ENCODE data around the gene NSF. TPM values are rescaled to one million over a fixed set of nuclear protein-coding genes. Genes with fewer than 3 reads are reported as not detected.
"Not testable (repeated sequence)": the region's sequence is repeated elsewhere in the genome, so short reads cannot be mapped to it uniquely, and the experiment has no call there.

Gene NSF
- polyA plus RNA-seq, 6 donors from 2014 or later, result 14.9 to 29.8 (median 18.9) TPM

DNA sequence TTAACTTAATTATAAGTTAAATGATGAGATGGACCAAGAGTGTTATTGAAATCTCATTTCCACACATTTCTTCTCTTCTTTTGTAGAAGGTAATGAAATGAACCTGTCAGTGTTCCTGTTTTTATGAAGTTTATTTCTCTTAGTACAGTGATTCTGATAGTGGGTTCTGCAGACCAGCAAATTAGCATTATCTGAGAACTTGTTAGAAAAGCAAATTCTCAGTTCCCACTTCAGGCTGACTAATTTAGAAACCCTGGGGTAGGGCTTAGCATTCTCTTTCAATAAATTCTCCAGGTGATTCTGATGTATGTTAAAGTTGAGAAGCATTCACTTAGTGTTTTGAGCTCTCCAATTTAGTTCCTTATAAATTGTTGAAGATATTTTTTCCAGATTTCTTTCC lies 12.7 kb downstream of the NSF start:
- not testable (repeated sequence) for H3K4me1 Mint-ChIP-seq, H3K36me3 Mint-ChIP-seq, H3K9me3 Mint-ChIP-seq, H3K27ac Mint-ChIP-seq, H3K4me3 Mint-ChIP-seq, H3K27me3 Mint-ChIP-seq
- DNase-seq, result peak; percentile 34
- ATAC-seq (ENCODE audit: low read depth in 2 of 2), result peak; percentile 85 to 86

DNA sequence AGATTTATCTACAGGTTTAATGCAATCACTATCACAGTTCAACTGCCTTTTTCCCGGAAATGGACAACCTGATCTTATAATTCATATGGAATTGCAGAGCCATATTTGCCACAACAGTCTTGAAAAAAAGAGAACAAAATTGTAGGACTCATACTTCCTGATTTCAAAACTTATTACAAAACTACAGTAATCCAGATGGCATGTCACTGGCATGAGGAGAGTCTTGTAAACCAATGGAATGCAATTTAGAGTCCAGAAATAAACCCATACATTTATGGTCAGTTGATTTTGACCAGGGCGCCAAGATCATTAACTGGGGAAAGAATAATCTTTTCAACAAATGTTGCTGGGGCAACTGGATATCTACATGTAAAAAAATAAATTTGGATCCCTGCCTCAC lies 20.8 kb downstream of the NSF start:
- not testable (repeated sequence) for H3K27me3 Mint-ChIP-seq, H3K9me3 Mint-ChIP-seq, H3K4me1 Mint-ChIP-seq

DNA sequence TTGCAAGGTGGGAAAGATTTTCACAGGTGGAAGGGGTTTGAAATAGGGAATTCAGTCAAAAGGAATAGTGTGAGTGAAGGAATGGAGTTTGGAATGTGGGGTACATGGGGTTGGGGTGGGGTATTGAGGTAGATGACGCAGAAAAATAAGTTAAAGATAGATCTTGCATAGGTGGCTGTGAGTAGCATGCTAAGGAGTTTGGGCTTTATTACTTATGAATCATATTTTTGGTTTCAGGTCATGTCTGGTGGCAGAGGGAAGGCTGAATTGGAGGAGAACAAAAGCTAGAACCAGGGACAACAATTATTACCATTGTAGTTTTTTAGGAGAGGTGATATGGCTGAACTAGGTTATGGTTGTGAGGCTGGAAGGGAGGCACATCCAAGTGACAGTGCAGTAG lies 23.4 kb downstream of the NSF start:
- not testable (repeated sequence) for H3K9me3 Mint-ChIP-seq; DNase-seq; H3K36me3 Mint-ChIP-seq; H3K27me3 Mint-ChIP-seq; H3K4me3 Mint-ChIP-seq; H3K4me1 Mint-ChIP-seq; H3K27ac Mint-ChIP-seq; ATAC-seq (ENCODE audit: low read depth in 2 of 2)

More for the DNA sequence above, 20.8 kb downstream of the NSF start:
- ATAC-seq (ENCODE audit: low read depth in 2 of 2); H3K27ac Mint-ChIP-seq; H3K4me3 Mint-ChIP-seq; DNase-seq; H3K36me3 Mint-ChIP-seq: not testable (repeated sequence)

DNA sequence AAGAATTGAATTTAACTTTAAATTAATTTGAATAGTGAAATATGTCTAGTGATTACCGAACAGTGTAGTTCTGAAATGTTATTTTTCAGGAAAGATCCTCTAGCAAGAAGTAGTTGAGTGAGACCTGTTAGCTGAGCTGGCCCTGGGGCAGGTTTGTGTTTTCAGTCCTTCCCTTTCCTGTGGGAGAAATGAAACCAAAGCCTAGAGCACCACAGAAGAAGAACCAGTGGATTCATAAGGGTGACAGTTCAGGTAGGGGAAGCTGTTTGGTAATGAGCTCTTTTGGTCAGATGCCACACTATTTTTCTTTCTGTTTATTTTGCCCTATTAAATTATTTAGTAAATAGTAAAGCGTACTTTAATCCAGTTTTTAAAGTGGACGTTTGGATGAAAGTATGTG lies 26.7 kb downstream of the NSF start:
- not testable (repeated sequence) for H3K27ac Mint-ChIP-seq, H3K9me3 Mint-ChIP-seq, H3K4me3 Mint-ChIP-seq, H3K4me1 Mint-ChIP-seq, H3K27me3 Mint-ChIP-seq, DNase-seq, H3K36me3 Mint-ChIP-seq
- ATAC-seq (ENCODE audit: low read depth in 2 of 2), result peak in 1 of 2 donors; percentile 23

DNA sequence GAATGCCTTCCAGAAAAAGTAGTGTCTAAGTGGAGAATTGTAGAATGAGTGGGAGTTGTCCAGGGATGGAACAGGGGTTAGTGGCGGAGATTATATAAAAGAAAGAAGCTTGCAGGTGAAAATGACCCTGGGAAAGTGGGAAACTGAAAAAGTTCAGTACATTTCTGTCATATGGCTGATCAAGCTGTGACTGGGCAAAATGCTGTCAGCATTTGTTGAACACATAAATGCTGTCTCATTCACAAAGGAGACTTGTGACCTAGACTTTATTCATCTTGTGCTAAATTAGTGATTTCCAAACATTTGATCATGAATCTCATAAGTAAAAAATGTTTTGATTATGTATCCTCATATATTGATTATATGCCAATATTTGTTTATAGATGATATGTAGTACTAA lies 28.5 kb downstream of the NSF start:
- not testable (repeated sequence) for H3K36me3 Mint-ChIP-seq; DNase-seq; H3K9me3 Mint-ChIP-seq; ATAC-seq (ENCODE audit: low read depth in 2 of 2); H3K4me3 Mint-ChIP-seq; H3K4me1 Mint-ChIP-seq; H3K27me3 Mint-ChIP-seq; H3K27ac Mint-ChIP-seq

DNA sequence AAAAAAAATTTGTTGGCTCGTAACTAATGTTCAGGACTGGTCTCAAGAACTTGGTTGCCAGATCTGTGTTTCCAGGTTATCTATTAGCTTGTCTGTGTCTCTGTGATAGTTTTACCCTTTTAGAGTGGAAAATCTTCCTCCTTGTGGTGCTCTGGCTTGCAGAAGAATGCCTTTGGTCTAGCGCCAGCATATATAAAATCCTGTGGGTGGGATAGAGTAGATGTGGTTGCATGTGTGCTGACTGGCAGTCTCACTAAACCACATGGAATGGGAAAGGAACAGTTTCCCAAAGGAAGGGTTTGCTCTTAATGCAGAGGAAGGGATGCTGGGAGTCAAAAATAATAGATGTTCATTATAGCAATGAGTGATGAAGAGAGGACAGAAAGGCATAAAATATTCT lies 33.3 kb downstream of the NSF start:
- not testable (repeated sequence) for H3K36me3 Mint-ChIP-seq; H3K4me1 Mint-ChIP-seq; ATAC-seq (ENCODE audit: low read depth in 2 of 2); DNase-seq; H3K4me3 Mint-ChIP-seq; H3K27me3 Mint-ChIP-seq; H3K9me3 Mint-ChIP-seq; H3K27ac Mint-ChIP-seq

DNA sequence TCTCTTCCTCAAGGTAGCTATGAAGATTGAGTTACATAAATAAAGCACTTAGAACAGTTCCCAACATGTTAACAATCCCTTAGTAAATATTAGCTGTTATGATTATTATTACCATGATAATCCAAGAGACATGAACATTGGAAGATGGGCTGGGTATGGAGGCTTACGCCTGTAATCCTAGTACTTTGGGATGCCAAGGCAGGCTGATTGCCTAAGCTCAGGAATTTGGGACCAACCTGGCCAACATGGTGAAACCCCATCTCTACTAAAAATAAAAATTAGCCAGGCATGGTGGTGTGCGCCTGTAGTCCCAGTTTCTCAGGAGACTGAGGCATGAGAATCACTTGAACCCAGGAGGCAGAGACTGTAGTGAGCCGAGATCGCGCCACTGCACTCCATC lies 34.3 kb downstream of the NSF start:
- ATAC-seq (ENCODE audit: low read depth in 2 of 2); H3K27ac Mint-ChIP-seq; H3K27me3 Mint-ChIP-seq; H3K36me3 Mint-ChIP-seq; DNase-seq; H3K4me3 Mint-ChIP-seq; H3K9me3 Mint-ChIP-seq; H3K4me1 Mint-ChIP-seq: not testable (repeated sequence)

DNA sequence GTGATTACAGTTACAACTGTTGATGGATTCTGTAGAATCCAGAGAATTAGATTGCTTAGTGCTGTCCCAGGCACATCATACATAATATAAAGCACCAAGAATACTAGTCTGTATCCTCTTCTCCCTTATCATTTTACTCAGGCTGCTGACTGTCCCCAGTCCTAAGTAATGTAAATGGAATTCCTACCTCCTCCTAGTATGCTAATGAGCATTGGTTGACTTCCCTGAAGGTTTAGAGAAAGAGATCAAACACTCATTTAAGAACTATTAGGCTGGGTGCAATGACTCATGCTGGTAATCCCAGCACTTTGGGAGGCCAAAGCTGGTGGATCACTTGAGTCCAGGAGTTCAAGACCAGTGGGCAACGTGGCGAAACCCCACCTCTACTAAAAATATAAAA lies 37.0 kb downstream of the NSF start:
- not testable (repeated sequence) for DNase-seq; H3K36me3 Mint-ChIP-seq; H3K4me3 Mint-ChIP-seq; H3K9me3 Mint-ChIP-seq; H3K27ac Mint-ChIP-seq; ATAC-seq (ENCODE audit: low read depth in 2 of 2); H3K4me1 Mint-ChIP-seq; H3K27me3 Mint-ChIP-seq

DNA sequence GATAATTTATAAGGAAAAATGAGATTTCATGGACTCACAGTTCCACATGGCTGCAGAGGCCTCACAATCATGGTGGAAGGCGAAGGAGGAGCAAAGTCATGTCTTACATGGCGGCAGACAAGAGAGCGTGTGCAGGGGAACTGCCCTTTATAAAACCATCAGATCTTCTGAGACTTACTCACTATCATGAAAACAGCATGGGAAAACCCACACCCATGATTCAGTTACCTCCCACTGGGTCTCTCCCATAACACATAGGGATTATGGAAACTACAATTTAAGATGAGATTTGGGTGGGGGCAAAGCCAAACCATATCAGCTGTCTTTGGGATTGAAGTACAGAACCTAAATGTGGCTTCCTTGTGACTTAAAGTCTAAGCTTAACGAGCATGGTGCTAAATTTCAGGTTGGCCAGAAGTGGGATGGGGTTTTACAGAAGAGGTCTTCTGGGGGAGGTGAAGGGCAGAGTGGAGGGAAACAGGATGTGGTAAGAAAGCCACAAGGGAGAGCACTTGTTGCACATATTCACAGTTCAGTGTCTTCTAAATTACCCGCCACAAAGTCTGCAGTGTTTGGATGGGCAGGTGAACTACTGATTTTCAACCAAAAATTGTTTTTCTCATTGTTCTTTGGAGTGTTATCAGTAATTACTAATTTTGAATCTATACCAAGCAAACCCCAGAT lies 38.4 kb downstream of the NSF start:
- not testable (repeated sequence) for H3K27me3 Mint-ChIP-seq, H3K36me3 Mint-ChIP-seq, H3K9me3 Mint-ChIP-seq, H3K4me1 Mint-ChIP-seq, H3K4me3 Mint-ChIP-seq, H3K27ac Mint-ChIP-seq, DNase-seq
- ATAC-seq (ENCODE audit: low read depth in 2 of 2), result peak; percentile 99

DNA sequence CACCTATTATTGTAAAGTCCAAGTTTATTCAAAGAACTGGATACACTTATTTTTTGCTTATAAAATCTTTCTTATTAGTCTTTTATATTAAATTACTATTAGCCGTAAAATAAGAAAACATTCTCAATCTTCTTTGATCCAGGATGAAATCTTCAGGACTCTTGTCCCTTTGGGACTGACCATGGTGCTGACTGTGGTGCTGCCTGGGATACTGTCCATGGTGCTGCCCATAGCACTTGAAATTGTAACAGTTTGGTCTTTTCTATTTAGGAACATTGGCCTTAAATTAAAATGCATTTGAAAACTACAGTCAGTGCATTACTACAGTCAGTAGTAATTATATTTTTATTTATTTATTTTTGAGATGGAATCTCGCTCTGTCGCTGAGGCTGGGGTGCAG lies 41.7 kb downstream of the NSF start:
- not testable (repeated sequence) for H3K4me1 Mint-ChIP-seq; H3K27me3 Mint-ChIP-seq; H3K27ac Mint-ChIP-seq; H3K9me3 Mint-ChIP-seq; H3K36me3 Mint-ChIP-seq; H3K4me3 Mint-ChIP-seq; ATAC-seq (ENCODE audit: low read depth in 2 of 2); DNase-seq

DNA sequence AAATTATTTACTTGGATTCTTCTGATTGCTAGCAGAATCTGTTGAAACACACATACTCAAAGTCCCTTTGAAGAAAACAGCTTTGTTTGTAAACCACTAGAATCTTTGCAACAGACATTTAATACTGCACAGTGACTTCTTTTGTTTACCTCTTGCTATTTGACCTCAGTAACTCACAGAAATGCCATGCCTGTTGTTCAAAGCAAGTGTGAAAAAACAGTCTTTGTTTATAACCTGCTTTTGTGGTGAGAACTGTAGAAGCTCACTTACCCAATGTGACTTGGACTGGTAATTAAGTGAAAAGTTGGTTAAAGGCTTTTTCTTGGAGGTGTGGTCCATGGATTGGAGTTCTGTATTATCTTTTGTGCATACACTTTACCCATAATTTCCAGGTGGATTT lies 44.4 kb downstream of the NSF start:
- not testable (repeated sequence) for H3K4me1 Mint-ChIP-seq; H3K4me3 Mint-ChIP-seq; H3K9me3 Mint-ChIP-seq; ATAC-seq (ENCODE audit: low read depth in 2 of 2); H3K27me3 Mint-ChIP-seq; DNase-seq; H3K36me3 Mint-ChIP-seq; H3K27ac Mint-ChIP-seq

DNA sequence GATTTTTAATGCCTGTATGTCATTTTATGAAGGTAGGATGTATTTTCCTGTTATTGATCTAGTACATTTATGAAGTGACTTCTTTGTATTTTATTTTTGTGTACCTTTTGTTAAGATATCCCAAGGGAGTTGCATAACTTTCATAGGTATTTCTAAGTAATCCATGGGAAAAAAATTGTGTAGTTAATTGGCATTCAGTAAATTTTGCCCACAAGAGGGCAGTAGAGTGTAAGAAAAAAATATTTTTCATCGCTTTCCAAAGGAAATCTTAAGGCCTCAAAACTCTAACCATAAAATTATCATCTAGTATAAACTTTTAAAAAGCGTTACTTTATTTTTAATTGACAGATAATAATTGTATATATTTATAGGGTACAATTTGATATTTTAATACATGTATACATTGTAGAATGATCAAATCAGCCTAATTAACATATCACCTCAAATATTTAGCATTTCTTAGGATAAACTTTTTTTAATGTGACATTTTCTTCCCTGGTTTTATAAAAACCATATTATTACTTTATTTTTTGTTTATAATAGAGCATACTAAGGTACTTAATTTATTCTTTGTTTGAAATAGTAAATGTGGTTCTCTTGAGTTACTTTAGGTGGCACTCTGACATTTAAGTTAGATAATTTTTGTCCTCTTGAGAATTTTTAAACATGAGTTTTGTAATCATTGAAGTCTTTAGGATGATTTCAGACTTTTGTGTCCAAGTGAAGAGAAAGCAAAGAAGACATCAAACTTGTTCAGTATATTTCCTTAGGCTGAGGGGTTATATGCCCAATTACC lies 51.6 kb downstream of the NSF start:
- ATAC-seq (ENCODE audit: low read depth in 2 of 2), result peak in 1 of 2 donors; percentile 52
- not testable (repeated sequence) for H3K27ac Mint-ChIP-seq, H3K27me3 Mint-ChIP-seq, H3K36me3 Mint-ChIP-seq, H3K4me3 Mint-ChIP-seq, H3K9me3 Mint-ChIP-seq, H3K4me1 Mint-ChIP-seq
- peak; percentile 9 for DNase-seq

DNA sequence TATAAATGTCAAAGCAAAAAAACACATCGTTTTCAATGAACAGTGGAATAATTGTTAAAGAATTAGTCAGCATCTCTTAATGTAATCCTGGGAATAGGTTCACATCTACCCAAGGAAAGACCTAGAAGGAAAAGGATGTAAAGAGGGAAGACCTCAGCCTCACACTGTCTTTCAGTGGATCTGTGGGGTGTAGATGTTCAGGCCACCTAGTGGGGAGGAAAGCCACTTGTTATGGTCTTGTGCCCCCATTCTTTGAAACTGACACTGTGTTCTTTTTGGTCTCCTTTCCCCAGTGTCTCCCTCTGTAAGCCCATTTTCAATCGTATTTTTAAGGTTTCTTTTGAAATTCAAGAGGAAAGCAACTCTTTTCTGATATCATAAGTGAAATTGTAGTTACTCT lies 56.8 kb downstream of the NSF start:
- DNase-seq; H3K9me3 Mint-ChIP-seq; H3K36me3 Mint-ChIP-seq; H3K4me1 Mint-ChIP-seq; ATAC-seq (ENCODE audit: low read depth in 2 of 2); H3K27me3 Mint-ChIP-seq; H3K27ac Mint-ChIP-seq; H3K4me3 Mint-ChIP-seq: not testable (repeated sequence)

DNA sequence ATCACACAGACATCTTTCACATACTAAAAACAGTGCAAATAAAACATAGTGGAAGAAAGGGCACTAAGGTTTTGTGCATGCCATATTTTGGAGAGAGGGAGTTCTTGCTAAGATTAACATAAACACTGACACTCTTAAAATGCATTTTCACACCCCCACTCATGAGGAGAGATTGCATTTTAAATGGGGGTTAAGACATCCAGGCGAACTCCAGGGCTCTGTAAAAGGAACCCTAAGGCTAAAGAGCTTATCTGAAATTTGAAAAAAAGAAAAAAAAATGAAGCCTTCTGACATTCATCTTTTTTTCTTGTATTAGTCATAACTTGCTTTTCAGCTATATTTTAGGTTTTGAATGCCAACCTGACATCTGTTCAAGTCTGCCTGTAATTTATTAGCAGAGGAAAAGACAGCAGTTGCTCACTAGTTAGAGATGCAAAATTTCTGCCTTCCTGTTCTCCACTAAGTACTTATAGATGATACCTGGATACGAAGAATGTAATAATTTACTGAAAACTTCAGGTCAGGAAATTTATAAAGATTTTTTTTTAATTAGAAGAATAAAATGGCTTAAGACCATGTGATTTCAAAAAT lies 57.3 kb downstream of the NSF start:
- H3K4me1 Mint-ChIP-seq; H3K36me3 Mint-ChIP-seq; H3K27me3 Mint-ChIP-seq; H3K4me3 Mint-ChIP-seq; H3K27ac Mint-ChIP-seq; DNase-seq; H3K9me3 Mint-ChIP-seq; ATAC-seq (ENCODE audit: low read depth in 2 of 2): not testable (repeated sequence)

All from naive B cell (primary cell).